SK-N-SH (cell line): ENCODE data around the gene ZNF783. TPM values are rescaled to one million over a fixed set of nuclear protein-coding genes. Genes with fewer than 3 reads are reported as not detected.

Experiments used
- CTCF ChIA-PET: fragments of 300-600, 350-600 bp; formaldehyde crosslinking; extraction: SDS; loops from one replicate; lab custom pipeline; 2021; lab: Yijun Ruan, JAX
- POLR2A ChIA-PET: fragments of 350-600 bp; sonication (Branson Sonifier 250); formaldehyde crosslinking; extraction: SDS; loops from one replicate; lab custom pipeline; 2020; ENCODE audit warnings: antibody characterized with exemption, inconsistent platforms; lab: Yijun Ruan, JAX
- DNase-seq: peaks from one replicate; pipeline ENCODE4 v3.0.0; 2012
- H2AFZ ChIP-seq: fragments of 200-600 bp; sonication (generic); 2 replicates; pipeline ENCODE4 v1.8.1; 2016; ENCODE audit warnings: antibody characterized with exemption, mild to moderate bottlenecking, low read depth
- H3F3A ChIP-seq: fragments of 200-600 bp; sonication (generic); replicated peaks from 2 replicates; pipeline ENCODE3; 2016; ENCODE audit warnings: antibody characterized with exemption, mild to moderate bottlenecking; ENCODE audit not compliant: insufficient read depth
- H3K27ac ChIP-seq, 2 experiments: fragments of 200-500 bp in 1 of 2; fragments of 200-600 bp in 1 of 2; sonication (Bioruptor generic) in 1 of 2; sonication (generic), shearing (Covaris generic) in 1 of 2; 2 replicates each; pipeline versions ENCODE4 v1.5.1 to v1.6.1; 2014 to 2016; ENCODE audit warnings: low read depth in 2 of 2, inconsistent platforms in 1 of 2, low read length in 1 of 2, mild to moderate bottlenecking in 1 of 2, mixed read lengths in 1 of 2
- H3K27me3 ChIP-seq: fragments of 200-600 bp; sonication (generic), shearing (Covaris generic); 2 replicates; pipeline ENCODE4 v1.6.1; 2016; ENCODE audit warnings: mixed run types; ENCODE audit not compliant: insufficient read depth
- H3K36me3 ChIP-seq, 2 experiments: fragments of 200-500 bp in 1 of 2; fragments of 200-600 bp in 1 of 2; sonication (Bioruptor generic) in 1 of 2; sonication (generic) in 1 of 2; replicated peaks in 1 of 2; 2 replicates each; pipeline versions ENCODE3 to v1.5.1; 2014 to 2016; ENCODE audit warnings: low read length in 1 of 2, mild to moderate bottlenecking in 1 of 2; ENCODE audit not compliant: insufficient read depth in 2 of 2, control insufficient read depth in 1 of 2
- H3K4me1 ChIP-seq, 2 experiments: fragments of 200-500 bp in 1 of 2; fragments of 200-600 bp in 1 of 2; sonication (Bioruptor generic) in 1 of 2; sonication (generic), shearing (Covaris generic) in 1 of 2; 2 replicates each; pipeline versions ENCODE4 v1.5.1 to v1.6.1; 2014 to 2016; ENCODE audit warnings: low read depth in 1 of 2, low read length in 1 of 2, mixed run types in 1 of 2; ENCODE audit not compliant: insufficient read depth in 2 of 2, control insufficient read depth in 1 of 2
- H3K4me2 ChIP-seq: fragments of 200-600 bp; sonication (generic), shearing (Covaris generic); 2 replicates; pipeline ENCODE4 v1.6.1; 2017; ENCODE audit warnings: mixed run types
- H3K4me3 ChIP-seq, 2 experiments: fragments of 200-500 bp in 1 of 2; fragments of 200-600 bp in 1 of 2; sonication (Bioruptor generic) in 1 of 2; sonication (generic), shearing (Covaris generic) in 1 of 2; 2 replicates each; pipeline versions ENCODE4 v1.5.1 to v1.8.1; 2014 to 2016; ENCODE audit warnings: low read depth in 2 of 2, inconsistent platforms in 1 of 2, low read length in 1 of 2, mild to moderate bottlenecking in 1 of 2, mixed read lengths in 1 of 2, moderate library complexity in 1 of 2
- H3K79me2 ChIP-seq: fragments of 200-600 bp; sonication (generic); 2 replicates; pipeline ENCODE4 v1.8.1; 2017; ENCODE audit warnings: mild to moderate bottlenecking; ENCODE audit not compliant: insufficient read depth
- H3K9ac ChIP-seq: fragments of 200-600 bp; sonication (generic); 2 replicates; pipeline ENCODE4 v1.6.1; 2017; ENCODE audit warnings: mixed run types
- H3K9me2 ChIP-seq: fragments of 200-600 bp; sonication (generic); 2 replicates; pipeline ENCODE4 v1.6.1; 2017; ENCODE audit warnings: mixed run types
- H3K9me3 ChIP-seq: fragments of 200-600 bp; sonication (generic); 2 replicates; pipeline ENCODE4 v1.6.1; 2017; ENCODE audit warnings: mixed run types, mild to moderate bottlenecking, moderate library complexity
- H4K20me1 ChIP-seq: fragments of 200-600 bp; sonication (generic); 2 replicates; pipeline ENCODE4 v1.6.1; 2017; ENCODE audit warnings: mild to moderate bottlenecking, mixed run types; ENCODE audit not compliant: insufficient read depth
- FOXJ3 ChIP-seq: sonication (generic); formaldehyde crosslinking; IDR thresholded peaks from 2 replicates; pipeline ENCODE4 v1.5.1; 2020; ENCODE audit warnings: mild to moderate bottlenecking, missing genetic modification reagents
- GATA2 ChIP-seq: sonication (generic); formaldehyde crosslinking; IDR thresholded peaks from 2 replicates; pipeline ENCODE4 v1.5.0; 2020; ENCODE audit warnings: mild to moderate bottlenecking, missing genetic modification reagents
- MEF2A ChIP-seq: IDR thresholded peaks from 2 replicates; pipeline ENCODE4 v1.4.0; 2012; ENCODE audit warnings: low read depth, borderline replicate concordance
- RCOR1 ChIP-seq: fragments of 150-350 bp; IDR thresholded peaks from 2 replicates; pipeline ENCODE4 v1.6.1; 2017; ENCODE audit warnings: antibody characterized with exemption, low read length
- SIN3A ChIP-seq: IDR thresholded peaks from 2 replicates; pipeline ENCODE4 v1.6.1; 2012; ENCODE audit warnings: low read depth, mild to moderate bottlenecking, low read length, moderate library complexity, borderline replicate concordance
- TEAD4 ChIP-seq: IDR thresholded peaks from 2 replicates; pipeline ENCODE4 v1.4.0; 2012; ENCODE audit warnings: mild to moderate bottlenecking, borderline replicate concordance; ENCODE audit not compliant: insufficient read depth
- WGBS: methylation state at CpG from one replicate; pipeline ENCODE4 v1.1.6; 2017; ENCODE audit warnings: low lambda C conversion rate; 5-methylcytosine and 5-hydroxymethylcytosine counted together
- polyA plus RNA-seq, 3 experiments: library from polyadenylated mRNA; depleted of rRNA; stranded (reverse); fragments of >200 nt; gene quantifications; 2 replicates each; pipeline ENCODE4 v1.2.3, GENCODE V29; 2012
- TF ChIP-seq, protein P1 (sequence below): IDR thresholded peaks from 2 replicates; pipeline ENCODE4 v1.4.0; 2012; ENCODE audit warnings: low read depth
- TF ChIP-seq, protein P2 (sequence below): IDR thresholded peaks from 2 replicates; pipeline ENCODE4 v1.4.0; 2012; ENCODE audit warnings: low read depth, borderline replicate concordance
- TF ChIP-seq, protein P3 (sequence below): IDR thresholded peaks from 2 replicates; pipeline ENCODE4 v1.6.1; 2012; ENCODE audit warnings: mild to moderate bottlenecking, low read depth, low read length, moderate library complexity

The ZNF783 gene
- polyA plus RNA-seq, 1 of the 3 experiments (the other 2 are of a cell fraction): 12.5 TPM

DNA sequence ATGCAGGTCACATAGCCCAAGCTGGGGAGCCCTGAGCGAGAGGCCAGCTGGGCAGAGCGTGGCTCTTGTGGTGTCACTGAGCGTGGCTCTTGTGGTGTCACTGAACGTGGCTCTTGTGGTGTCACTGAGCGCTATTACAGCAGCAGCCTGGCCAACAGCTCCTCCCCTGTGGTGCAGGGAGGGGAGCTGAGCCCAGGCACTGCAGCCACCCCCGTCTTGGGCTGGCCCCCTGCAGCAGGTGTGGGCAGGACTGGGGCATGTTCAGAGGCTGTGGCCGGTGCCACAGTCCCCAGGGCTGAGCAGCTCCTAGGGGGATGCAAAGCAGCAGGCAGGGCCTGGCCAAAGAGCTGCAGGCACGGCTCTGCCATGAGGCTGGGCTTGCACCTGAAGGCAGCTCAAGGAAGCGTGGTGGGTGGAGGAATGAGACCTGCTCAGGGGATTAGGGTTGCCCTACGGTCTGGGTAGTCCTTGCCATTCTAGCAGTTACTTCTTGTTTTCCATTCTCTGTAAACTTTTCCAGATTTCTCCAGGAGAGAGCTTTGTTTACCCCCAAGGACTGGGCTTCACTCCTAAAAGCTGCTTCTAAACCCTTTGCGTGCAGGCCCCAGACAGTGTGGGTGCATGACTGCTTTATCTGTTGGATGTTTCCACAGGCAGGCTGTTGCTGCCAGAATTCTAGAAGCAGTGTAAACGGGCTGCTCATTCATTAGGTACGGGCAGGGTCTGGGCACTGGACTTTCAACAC lies 29.2 kb downstream of the ZNF783 start:
- H3K9me3 ChIP-seq: no peaks in the 10 kb centered on the region
- H3K36me3 ChIP-seq: peaks cover 0 to 16% of the 10 kb centered on the region in 2 experiments
- H3F3A ChIP-seq: no peaks in the 10 kb centered on the region
- CTCF ChIA-PET: interaction anchor here (1.1 to 1.4 kb wide), 2 partner anchors 19 to 451 kb away, joined by 4 to 9 read pairs; no protein-coding TSS in a partner anchor
- H3K9me2 ChIP-seq: no peaks in the 10 kb centered on the region
- no peak overlapping the region for H3K4me2 ChIP-seq
- peaks cover 0 to 2% of the 10 kb centered on the region in 2 experiments; a peak in 1 of 4 replicates for H3K4me1 ChIP-seq
- TF ChIP-seq MEF2A: no peak
- TF ChIP-seq TEAD4: no peak
- TF ChIP-seq GATA2 (CRISPR knock-in tag): no peak
- TF ChIP-seq, protein P1, sequence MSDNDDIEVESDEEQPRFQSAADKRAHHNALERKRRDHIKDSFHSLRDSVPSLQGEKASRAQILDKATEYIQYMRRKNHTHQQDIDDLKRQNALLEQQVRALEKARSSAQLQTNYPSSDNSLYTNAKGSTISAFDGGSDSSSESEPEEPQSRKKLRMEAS: no peak
- no peak for TF ChIP-seq SIN3A
- TF ChIP-seq, protein P2, sequence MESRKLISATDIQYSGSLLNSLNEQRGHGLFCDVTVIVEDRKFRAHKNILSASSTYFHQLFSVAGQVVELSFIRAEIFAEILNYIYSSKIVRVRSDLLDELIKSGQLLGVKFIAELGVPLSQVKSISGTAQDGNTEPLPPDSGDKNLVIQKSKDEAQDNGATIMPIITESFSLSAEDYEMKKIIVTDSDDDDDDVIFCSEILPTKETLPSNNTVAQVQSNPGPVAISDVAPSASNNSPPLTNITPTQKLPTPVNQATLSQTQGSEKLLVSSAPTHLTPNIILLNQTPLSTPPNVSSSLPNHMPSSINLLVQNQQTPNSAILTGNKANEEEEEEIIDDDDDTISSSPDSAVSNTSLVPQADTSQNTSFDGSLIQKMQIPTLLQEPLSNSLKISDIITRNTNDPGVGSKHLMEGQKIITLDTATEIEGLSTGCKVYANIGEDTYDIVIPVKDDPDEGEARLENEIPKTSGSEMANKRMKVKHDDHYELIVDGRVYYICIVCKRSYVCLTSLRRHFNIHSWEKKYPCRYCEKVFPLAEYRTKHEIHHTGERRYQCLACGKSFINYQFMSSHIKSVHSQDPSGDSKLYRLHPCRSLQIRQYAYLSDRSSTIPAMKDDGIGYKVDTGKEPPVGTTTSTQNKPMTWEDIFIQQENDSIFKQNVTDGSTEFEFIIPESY: no peak
- TF ChIP-seq, protein P3, sequence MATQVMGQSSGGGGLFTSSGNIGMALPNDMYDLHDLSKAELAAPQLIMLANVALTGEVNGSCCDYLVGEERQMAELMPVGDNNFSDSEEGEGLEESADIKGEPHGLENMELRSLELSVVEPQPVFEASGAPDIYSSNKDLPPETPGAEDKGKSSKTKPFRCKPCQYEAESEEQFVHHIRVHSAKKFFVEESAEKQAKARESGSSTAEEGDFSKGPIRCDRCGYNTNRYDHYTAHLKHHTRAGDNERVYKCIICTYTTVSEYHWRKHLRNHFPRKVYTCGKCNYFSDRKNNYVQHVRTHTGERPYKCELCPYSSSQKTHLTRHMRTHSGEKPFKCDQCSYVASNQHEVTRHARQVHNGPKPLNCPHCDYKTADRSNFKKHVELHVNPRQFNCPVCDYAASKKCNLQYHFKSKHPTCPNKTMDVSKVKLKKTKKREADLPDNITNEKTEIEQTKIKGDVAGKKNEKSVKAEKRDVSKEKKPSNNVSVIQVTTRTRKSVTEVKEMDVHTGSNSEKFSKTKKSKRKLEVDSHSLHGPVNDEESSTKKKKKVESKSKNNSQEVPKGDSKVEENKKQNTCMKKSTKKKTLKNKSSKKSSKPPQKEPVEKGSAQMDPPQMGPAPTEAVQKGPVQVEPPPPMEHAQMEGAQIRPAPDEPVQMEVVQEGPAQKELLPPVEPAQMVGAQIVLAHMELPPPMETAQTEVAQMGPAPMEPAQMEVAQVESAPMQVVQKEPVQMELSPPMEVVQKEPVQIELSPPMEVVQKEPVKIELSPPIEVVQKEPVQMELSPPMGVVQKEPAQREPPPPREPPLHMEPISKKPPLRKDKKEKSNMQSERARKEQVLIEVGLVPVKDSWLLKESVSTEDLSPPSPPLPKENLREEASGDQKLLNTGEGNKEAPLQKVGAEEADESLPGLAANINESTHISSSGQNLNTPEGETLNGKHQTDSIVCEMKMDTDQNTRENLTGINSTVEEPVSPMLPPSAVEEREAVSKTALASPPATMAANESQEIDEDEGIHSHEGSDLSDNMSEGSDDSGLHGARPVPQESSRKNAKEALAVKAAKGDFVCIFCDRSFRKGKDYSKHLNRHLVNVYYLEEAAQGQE: no peak
- TF ChIP-seq FOXJ3 (CRISPR knock-in tag): no peak
- TF ChIP-seq RCOR1: no peak
- TF ChIP-seq, all 33 proteins: peak for 0
- POLR2A ChIA-PET: no interaction called here
- no peak overlapping the region for H2AFZ ChIP-seq
- H3K27ac ChIP-seq: no peak overlapping the region
- no peak overlapping the region for H3K9ac ChIP-seq
- no peaks in the 10 kb centered on the region for H4K20me1 ChIP-seq
- H3K79me2 ChIP-seq: no peaks in the 10 kb centered on the region
- DNase-seq: no peak
- H3K27me3 ChIP-seq: no peaks in the 10 kb centered on the region
- no peak overlapping the region for H3K4me3 ChIP-seq
- WGBS: 81% methylated on average over 11 of the region's 13 CpGs
